HAP-1 (cell line): ENCODE results near the gene PHACTR4.
"Not testable (repeated sequence)": the region's sequence is repeated elsewhere in the genome, so short reads cannot be mapped to it uniquely, and the experiment has no call there.

ENCODE experiments used
- DNase-seq, 2 experiments: peaks; one replicate each; pipeline ENCODE4 v3.0.0-alpha.2; 2016 to 2020; ENCODE audit warnings: low spot score in 2 of 2
- H3K27me3 ChIP-seq: fragments of 250-450 bp; sonication (Bioruptor Pico); 2 replicates; pipeline ENCODE4 v1.5.1; 2020; ENCODE audit warnings: low read depth, mild to moderate bottlenecking, moderate library complexity
- H3K36me3 ChIP-seq: fragments of 250-450 bp; sonication (Bioruptor Pico); replicated peaks from 2 replicates; pipeline ENCODE4 v1.5.1; 2020; ENCODE audit warnings: mild to moderate bottlenecking
- H3K4me1 ChIP-seq: fragments of 250-450 bp; sonication (Bioruptor Pico); 2 replicates; pipeline ENCODE4 v1.5.1; 2020; ENCODE audit warnings: mild to moderate bottlenecking
- H3K4me3 ChIP-seq: fragments of 250-450 bp; sonication (Bioruptor Pico); 2 replicates; pipeline ENCODE4 v1.5.1; 2020; ENCODE audit warnings: mild to moderate bottlenecking, moderate library complexity
- H3K9me3 ChIP-seq: fragments of 250-450 bp; sonication (Bioruptor Pico); 2 replicates; pipeline ENCODE4 v1.5.1; 2020; ENCODE audit warnings: mild to moderate bottlenecking, moderate library complexity
- in situ Hi-C: fragments of 300-500 bp; cut with MboI; formaldehyde crosslinking; loops from 3 replicates; pipeline ENCODE4 v1.14.3; 2020; ENCODE audit warnings: low sequenced_read_pairs, inconsistent platforms, mixed read lengths

Gene PHACTR4

GRCh38 chr1:28426831-28427230 lies 57.3 kb downstream of the PHACTR4 start:
- H3K4me1 ChIP-seq = no peaks in the 10 kb centered on the region
- H3K36me3 ChIP-seq = no peaks in the 10 kb centered on the region; the same call in 1 of the 2 replicates
- in situ Hi-C loops = no loop called here
- no peaks in the 10 kb centered on the region for H3K9me3 ChIP-seq
- no peak for DNase-seq
- H3K27me3 ChIP-seq = no peaks in the 10 kb centered on the region
- H3K4me3 ChIP-seq = no peak overlapping the region

GRCh38 chr1:28428012-28428411 lies 58.5 kb downstream of the PHACTR4 start:
- in situ Hi-C loops = no loop called here
- H3K27me3 ChIP-seq = no peaks in the 10 kb centered on the region
- H3K4me3 ChIP-seq = no peak overlapping the region
- H3K36me3 ChIP-seq = no peaks in the 10 kb centered on the region; the same call in 1 of the 2 replicates
- no peak for DNase-seq
- H3K9me3 ChIP-seq = no peaks in the 10 kb centered on the region
- H3K4me1 ChIP-seq = no peaks in the 10 kb centered on the region; the same call in 1 of the 2 replicates

- DNase-seq = no peak
- in situ Hi-C loops = no loop called here
These were observed 59.5 kb downstream of the PHACTR4 start for GRCh38 chr1:28428990-28429520.

DNA sequence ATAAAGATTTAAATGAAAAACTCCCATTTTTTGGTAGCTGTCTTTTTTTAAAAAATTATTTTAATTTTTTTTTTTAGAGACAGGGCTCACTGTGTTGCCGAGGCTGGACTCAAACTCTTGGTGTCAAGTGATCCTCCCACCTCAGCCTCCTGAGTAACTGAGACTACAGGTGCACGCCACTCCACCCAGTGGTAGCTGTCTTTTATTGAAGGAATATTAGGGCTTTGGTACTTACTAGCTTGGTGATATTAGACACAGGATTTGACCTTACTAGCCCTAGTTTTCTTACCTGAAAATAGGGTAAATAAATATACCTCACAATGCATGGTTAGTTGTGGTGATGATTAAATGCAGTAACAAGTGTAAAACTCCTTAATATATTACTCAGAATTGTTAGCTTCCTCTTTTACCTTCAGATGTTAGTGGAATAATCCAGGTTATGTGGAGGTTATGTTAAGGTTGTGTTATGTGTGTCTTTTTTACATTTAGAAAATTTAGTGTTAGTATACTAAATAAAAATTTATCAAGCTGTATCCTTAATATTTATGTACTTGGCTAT lies 66.8 kb downstream of the PHACTR4 start:
- Histone ChIP-seq H3K9me3 (no peaks in the 10 kb centered on the region), H3K4me3 (no peak overlapping the region), H3K4me1 (peaks cover 25% of the 10 kb centered on the region), H3K36me3 (no peaks in the 10 kb centered on the region), H3K27me3 (no peaks in the 10 kb centered on the region)
- in situ Hi-C loops = no loop called here
- DNase-seq = no peak

More at GRCh38 chr1:28428990-28429520, 59.5 kb downstream of the PHACTR4 start:
- no peaks in the 10 kb centered on the region for H3K27me3 ChIP-seq
- no peak overlapping the region for H3K4me3 ChIP-seq
- H3K36me3 ChIP-seq = no peaks in the 10 kb centered on the region; the same call in 1 of the 2 replicates
- no peaks in the 10 kb centered on the region; the same call in 1 of the 2 replicates for H3K4me1 ChIP-seq
- no peaks in the 10 kb centered on the region for H3K9me3 ChIP-seq

DNA sequence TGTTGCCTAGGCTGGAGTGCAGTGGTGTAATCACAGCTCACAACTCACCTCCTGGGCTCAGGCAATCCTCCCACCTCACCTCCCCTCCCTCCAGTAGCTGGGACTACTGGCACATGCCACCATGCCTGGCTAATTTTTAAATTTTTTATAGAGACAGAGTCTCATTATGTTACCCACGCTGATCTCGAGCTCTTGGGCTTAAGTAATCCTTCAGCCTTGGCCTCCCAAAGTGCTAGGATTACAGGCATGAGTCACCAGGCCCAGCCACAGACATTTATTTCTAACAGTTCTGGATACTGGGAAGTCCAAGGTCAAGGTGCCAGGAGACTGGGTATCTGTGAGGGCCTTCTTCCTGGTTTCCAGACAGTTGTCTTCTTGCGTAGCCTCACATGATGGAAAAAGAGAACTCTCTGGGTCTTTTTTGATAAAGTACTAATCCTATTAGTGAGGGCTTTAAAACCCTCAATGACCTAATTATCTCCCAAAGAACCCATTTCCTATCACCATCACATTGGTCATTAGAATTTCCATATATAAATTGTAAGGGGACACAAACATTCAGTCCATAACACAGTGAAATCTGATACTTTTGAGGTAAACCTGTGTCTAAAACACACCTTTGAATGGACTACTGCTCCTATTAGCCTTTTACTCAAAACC lies 67.9 kb downstream of the PHACTR4 start:
- DNase-seq = peak; percentile 37 to 46
- in situ Hi-C loops = no loop called here
- Histone ChIP-seq H3K4me1 (peaks cover 29% of the 10 kb centered on the region), H3K9me3 (no peaks in the 10 kb centered on the region), H3K4me3 (no peak overlapping the region), H3K27me3 (no peaks in the 10 kb centered on the region), H3K36me3 (no peaks in the 10 kb centered on the region)

- H3K4me3 ChIP-seq = no peak overlapping the region
- H3K4me1 ChIP-seq = peaks cover 34% of the 10 kb centered on the region
- in situ Hi-C loops = no loop called here
- no peaks in the 10 kb centered on the region for H3K27me3 ChIP-seq
- DNase-seq = peak; percentile 67 to 76
- H3K36me3 ChIP-seq = no peaks in the 10 kb centered on the region
- H3K9me3 ChIP-seq = no peaks in the 10 kb centered on the region
These were observed 68.6 kb downstream of the PHACTR4 start for GRCh38 chr1:28437924-28438699.

DNA sequence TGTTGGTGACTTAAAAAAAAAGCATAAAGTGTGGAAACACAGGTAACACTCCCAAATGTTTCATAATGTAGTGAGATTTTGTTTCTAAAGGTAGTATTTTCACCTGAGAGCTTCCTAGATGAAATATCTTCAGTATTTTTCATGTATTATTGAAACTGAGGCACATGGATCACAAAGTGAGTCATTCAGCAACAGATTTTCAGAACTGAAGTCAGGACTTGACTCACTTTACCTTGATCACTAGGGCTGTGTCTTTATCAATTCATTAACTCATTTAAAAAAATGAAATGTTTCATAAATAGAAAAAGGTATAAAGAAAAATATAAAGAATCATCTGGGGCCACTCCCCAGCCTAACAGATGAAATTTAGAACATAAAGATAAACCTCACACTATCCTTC lies 69.8 kb downstream of the PHACTR4 start:
- H3K36me3 ChIP-seq = no peaks in the 10 kb centered on the region
- H3K27me3 ChIP-seq = no peaks in the 10 kb centered on the region
- no peak for DNase-seq
- in situ Hi-C loops = no loop called here
- H3K4me1 ChIP-seq = peaks cover 34% of the 10 kb centered on the region
- no peaks in the 10 kb centered on the region for H3K9me3 ChIP-seq
- H3K4me3 ChIP-seq = no peak overlapping the region

DNA sequence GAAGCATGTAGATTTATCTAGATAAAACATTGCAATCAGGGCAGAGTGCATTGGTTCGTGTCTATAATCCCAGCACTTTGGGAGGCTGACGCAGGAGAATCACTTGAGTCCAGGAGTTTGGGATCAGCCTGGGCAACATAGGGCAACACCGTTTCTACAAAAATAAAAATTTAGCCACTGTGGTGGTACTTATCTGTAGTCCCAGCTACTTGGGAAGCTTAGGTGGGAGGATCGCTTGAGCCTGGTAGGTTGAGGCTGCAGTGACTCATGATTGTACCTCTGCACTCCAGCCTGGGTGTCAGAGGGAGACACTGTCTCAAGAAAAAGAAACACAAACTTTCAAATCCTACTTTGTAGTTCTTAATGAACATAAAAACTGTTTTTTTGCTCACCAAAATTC lies 72.1 kb downstream of the PHACTR4 start:
- no peak overlapping the region for H3K4me3 ChIP-seq
- in situ Hi-C loops = no loop called here
- no peaks in the 10 kb centered on the region for H3K36me3 ChIP-seq
- peaks cover 34% of the 10 kb centered on the region for H3K4me1 ChIP-seq
- H3K9me3 ChIP-seq = no peaks in the 10 kb centered on the region
- DNase-seq = no peak
- H3K27me3 ChIP-seq = no peaks in the 10 kb centered on the region

DNA sequence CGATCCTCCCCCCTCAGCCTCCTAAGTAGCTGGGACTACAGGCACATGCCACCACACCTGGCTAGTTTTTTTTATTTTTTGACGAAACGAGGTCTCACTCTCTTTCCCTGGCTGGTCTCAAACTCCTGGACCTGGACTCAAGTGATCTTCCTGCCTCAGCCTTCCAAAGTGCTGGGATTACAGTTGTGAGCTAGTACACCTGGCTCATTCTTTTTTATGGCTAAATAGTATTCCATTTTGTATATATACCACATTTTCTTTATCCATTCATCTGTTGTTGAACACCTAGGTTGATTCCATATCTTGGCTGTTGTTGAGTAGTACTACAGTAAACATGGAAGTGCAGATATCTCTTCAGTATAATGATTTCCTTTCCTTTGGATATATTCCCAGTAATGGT lies 74.0 kb downstream of the PHACTR4 start:
- Histone ChIP-seq H3K4me1 (peaks cover 17% of the 10 kb centered on the region), H3K27me3 (no peaks in the 10 kb centered on the region), H3K36me3 (no peaks in the 10 kb centered on the region), H3K9me3 (no peaks in the 10 kb centered on the region), H3K4me3 (no peak overlapping the region)
- in situ Hi-C loops = no loop called here
- no peak for DNase-seq

DNA sequence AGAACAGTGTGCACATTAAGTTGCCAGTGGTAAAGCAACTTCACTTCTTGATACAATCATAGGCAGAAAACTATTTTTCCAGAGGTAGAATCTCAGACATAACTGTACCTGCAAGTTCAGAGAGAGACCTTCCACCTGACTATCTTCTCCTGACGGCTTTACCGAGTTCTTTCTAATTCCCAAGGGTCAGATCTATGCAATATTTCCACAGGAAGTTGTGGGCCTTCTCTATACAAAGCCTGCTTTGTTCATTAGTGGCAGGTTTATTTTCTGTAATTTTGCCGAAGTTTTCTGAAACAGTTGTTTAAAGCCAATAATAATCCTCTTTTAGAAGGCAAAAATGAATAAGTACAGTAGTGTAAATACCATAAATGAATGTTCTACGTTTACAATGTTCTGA lies 78.1 kb downstream of the PHACTR4 start:
- Histone ChIP-seq H3K9me3 (no peaks in the 10 kb centered on the region), H3K4me1 (peaks cover 3% of the 10 kb centered on the region), H3K27me3 (no peaks in the 10 kb centered on the region), H3K4me3 (no peak overlapping the region), H3K36me3 (no peaks in the 10 kb centered on the region)
- in situ Hi-C loops = no loop called here
- DNase-seq = no peak

GRCh38 chr1:28448094-28448611 lies 78.6 kb downstream of the PHACTR4 start:
- H3K36me3 ChIP-seq, H3K4me1 ChIP-seq, H3K4me3 ChIP-seq, in situ Hi-C loops, DNase-seq, H3K9me3 ChIP-seq, H3K27me3 ChIP-seq: not testable (repeated sequence)

GRCh38 chr1:28449904-28450303 lies 80.4 kb downstream of the PHACTR4 start:
- no peak for DNase-seq
- Histone ChIP-seq H3K27me3 (no peaks in the 10 kb centered on the region), H3K4me3 (no peak overlapping the region), H3K4me1 (no peaks in the 10 kb centered on the region; the same call in 1 of the 2 replicates), H3K36me3 (no peaks in the 10 kb centered on the region), H3K9me3 (no peaks in the 10 kb centered on the region)
- in situ Hi-C loops = no loop called here

GRCh38 chr1:28450561-28450960 lies 81.0 kb downstream of the PHACTR4 start:
- in situ Hi-C loops = no loop called here
- DNase-seq = no peak
- Histone ChIP-seq H3K4me3 (no peak overlapping the region), H3K36me3 (no peaks in the 10 kb centered on the region), H3K9me3 (no peaks in the 10 kb centered on the region), H3K27me3 (no peaks in the 10 kb centered on the region), H3K4me1 (no peaks in the 10 kb centered on the region; the same call in 1 of the 2 replicates)

- Histone ChIP-seq H3K27me3 (no peaks in the 10 kb centered on the region), H3K36me3 (no peaks in the 10 kb centered on the region), H3K4me3 (no peak overlapping the region), H3K9me3 (no peaks in the 10 kb centered on the region), H3K4me1 (no peaks in the 10 kb centered on the region; the same call in 1 of the 2 replicates)
- in situ Hi-C loops = no loop called here
- peak in 1 of 2 experiments; percentile 33 for DNase-seq
These were observed 81.5 kb downstream of the PHACTR4 start for GRCh38 chr1:28451011-28451410.
